ENCODE data around the gene MICAL2.

- TF ChIP-seq, protein P1, sequence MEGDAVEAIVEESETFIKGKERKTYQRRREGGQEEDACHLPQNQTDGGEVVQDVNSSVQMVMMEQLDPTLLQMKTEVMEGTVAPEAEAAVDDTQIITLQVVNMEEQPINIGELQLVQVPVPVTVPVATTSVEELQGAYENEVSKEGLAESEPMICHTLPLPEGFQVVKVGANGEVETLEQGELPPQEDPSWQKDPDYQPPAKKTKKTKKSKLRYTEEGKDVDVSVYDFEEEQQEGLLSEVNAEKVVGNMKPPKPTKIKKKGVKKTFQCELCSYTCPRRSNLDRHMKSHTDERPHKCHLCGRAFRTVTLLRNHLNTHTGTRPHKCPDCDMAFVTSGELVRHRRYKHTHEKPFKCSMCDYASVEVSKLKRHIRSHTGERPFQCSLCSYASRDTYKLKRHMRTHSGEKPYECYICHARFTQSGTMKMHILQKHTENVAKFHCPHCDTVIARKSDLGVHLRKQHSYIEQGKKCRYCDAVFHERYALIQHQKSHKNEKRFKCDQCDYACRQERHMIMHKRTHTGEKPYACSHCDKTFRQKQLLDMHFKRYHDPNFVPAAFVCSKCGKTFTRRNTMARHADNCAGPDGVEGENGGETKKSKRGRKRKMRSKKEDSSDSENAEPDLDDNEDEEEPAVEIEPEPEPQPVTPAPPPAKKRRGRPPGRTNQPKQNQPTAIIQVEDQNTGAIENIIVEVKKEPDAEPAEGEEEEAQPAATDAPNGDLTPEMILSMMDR (IDR thresholded peaks at IDR 0.05) = no peak
- TF ChIP-seq NPAS2 (CRISPR knock-in tag; IDR thresholded peaks at IDR 0.05; ENCODE audit: borderline replicate concordance) = no peak
- no peak for TF ChIP-seq JUN (IDR thresholded peaks at IDR 0.05)
- TF ChIP-seq, protein P2, sequence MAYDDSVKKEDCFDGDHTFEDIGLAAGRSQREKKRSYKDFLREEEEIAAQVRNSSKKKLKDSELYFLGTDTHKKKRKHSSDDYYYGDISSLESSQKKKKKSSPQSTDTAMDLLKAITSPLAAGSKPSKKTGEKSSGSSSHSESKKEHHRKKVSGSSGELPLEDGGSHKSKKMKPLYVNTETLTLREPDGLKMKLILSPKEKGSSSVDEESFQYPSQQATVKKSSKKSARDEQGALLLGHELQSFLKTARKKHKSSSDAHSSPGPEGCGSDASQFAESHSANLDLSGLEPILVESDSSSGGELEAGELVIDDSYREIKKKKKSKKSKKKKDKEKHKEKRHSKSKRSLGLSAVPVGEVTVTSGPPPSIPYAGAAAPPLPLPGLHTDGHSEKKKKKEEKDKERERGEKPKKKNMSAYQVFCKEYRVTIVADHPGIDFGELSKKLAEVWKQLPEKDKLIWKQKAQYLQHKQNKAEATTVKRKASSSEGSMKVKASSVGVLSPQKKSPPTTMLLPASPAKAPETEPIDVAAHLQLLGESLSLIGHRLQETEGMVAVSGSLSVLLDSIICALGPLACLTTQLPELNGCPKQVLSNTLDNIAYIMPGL (CRISPR knock-in tag; IDR thresholded peaks at IDR 0.05; ENCODE audit: borderline replicate concordance) = no peak
- TF ChIP-seq MAZ (IDR thresholded peaks at IDR 0.05; ENCODE audit: borderline replicate concordance, low read depth, low read length) = no peak
- no peak for TF ChIP-seq RFX5 (IDR thresholded peaks at IDR 0.05)
Measured at GRCh38 chr11:12180257-12181205, 70.1 kb downstream of the MICAL2 start.

Measured in A549 (cell line).